Liver (tissue), 9 donors: ENCODE results near the gene CNNM2. TPM values are rescaled to one million over a fixed set of nuclear protein-coding genes. Genes with fewer than 3 reads are reported as not detected.

Experiments
- DNase-seq: peaks from one replicate; pipeline ENCODE4 v3.0.0-alpha.2; 2017; ENCODE audit warnings: low spot score
- H3K27ac ChIP-seq, 2 donors: one replicate each; pipeline ENCODE4 v1.7.0; 2013; ENCODE audit warnings: inconsistent platforms in 2 of 2, low read length in 2 of 2, control low read depth in 1 of 2, low read depth in 1 of 2, mild to moderate bottlenecking in 1 of 2
- H3K27me3 ChIP-seq, 4 donors: one replicate each; pipeline versions ENCODE4 v1.6.1 to v1.7.0; 2013; ENCODE audit warnings: low read length in 3 of 4, inconsistent platforms in 1 of 4, mild to moderate bottlenecking in 1 of 4, moderate library complexity in 1 of 4; ENCODE audit not compliant: control insufficient read depth in 4 of 4, insufficient read depth in 4 of 4
- H3K36me3 ChIP-seq, 4 donors: one replicate each; pipeline versions ENCODE4 v1.6.1 to v1.7.0; 2013; ENCODE audit warnings: low read length in 3 of 4, mild to moderate bottlenecking in 3 of 4, low read depth in 1 of 4, moderate library complexity in 1 of 4; ENCODE audit not compliant: control insufficient read depth in 4 of 4, insufficient read depth in 3 of 4
- H3K4me1 ChIP-seq, 4 donors: one replicate each; pipeline versions ENCODE4 v1.6.1 to v1.7.0; 2013; ENCODE audit warnings: low read length in 3 of 4, mild to moderate bottlenecking in 3 of 4, moderate library complexity in 1 of 4; ENCODE audit not compliant: control insufficient read depth in 4 of 4, insufficient read depth in 4 of 4
- H3K4me3 ChIP-seq, 3 donors: one replicate each; pipeline versions ENCODE4 v1.6.1 to v1.7.0; 2013; ENCODE audit warnings: low read length in 3 of 3, control low read depth in 1 of 3, low read depth in 1 of 3, mild to moderate bottlenecking in 1 of 3
- H3K9ac ChIP-seq, 2 donors: one replicate each; pipeline ENCODE4 v1.7.0; 2013; ENCODE audit warnings: low read length in 2 of 2, mild to moderate bottlenecking in 2 of 2, moderate library complexity in 2 of 2, control low read depth in 1 of 2, low read depth in 1 of 2
- H3K9me3 ChIP-seq, 4 donors: one replicate each; pipeline versions ENCODE4 v1.6.1 to v1.7.0; 2013; ENCODE audit warnings: low read length in 3 of 4; ENCODE audit not compliant: control insufficient read depth in 4 of 4
- ATF3 ChIP-seq: IDR thresholded peaks from 2 replicates; pipeline ENCODE4 v1.6.1; 2016; ENCODE audit warnings: antibody characterized with exemption
- EGR1 ChIP-seq, 2 donors: IDR thresholded peaks; 2 replicates each; pipeline ENCODE4 v1.6.1; 2016 to 2018; ENCODE audit warnings: antibody characterized with exemption in 2 of 2, low read depth in 2 of 2
- FOXA1 ChIP-seq: IDR thresholded peaks from 2 replicates; pipeline ENCODE4 v1.6.1; 2016; ENCODE audit warnings: antibody characterized with exemption
- FOXA2 ChIP-seq: IDR thresholded peaks from 2 replicates; pipeline ENCODE4 v1.6.1; 2016; ENCODE audit warnings: antibody characterized with exemption
- HNF4A ChIP-seq, 2 donors: conservative IDR thresholded peaks; 2 replicates each; pipeline ENCODE4 v1.6.1; 2016; ENCODE audit warnings: antibody characterized with exemption in 2 of 2, mild to moderate bottlenecking in 2 of 2
- HNF4G ChIP-seq: IDR thresholded peaks from 2 replicates; pipeline ENCODE4 v1.6.1; 2016; ENCODE audit warnings: antibody characterized with exemption
- RAD21 ChIP-seq, 2 donors: IDR thresholded peaks; 2 replicates each; pipeline ENCODE4 v1.6.1; 2016; ENCODE audit warnings: antibody characterized with exemption in 2 of 2, mild to moderate bottlenecking in 2 of 2
- TAF1 ChIP-seq: conservative IDR thresholded peaks from 2 replicates; pipeline ENCODE4 v1.6.1; 2016; ENCODE audit warnings: antibody characterized with exemption, mild to moderate bottlenecking
- YY1 ChIP-seq: IDR thresholded peaks from 2 replicates; pipeline ENCODE4 v1.6.1; 2016; ENCODE audit warnings: antibody characterized with exemption, mild to moderate bottlenecking
- ZBTB33 ChIP-seq: IDR thresholded peaks from 2 replicates; pipeline ENCODE4 v1.6.1; 2016; ENCODE audit warnings: antibody characterized with exemption
- WGBS: extraction: QIAGEN DNeasy Blood & Tissue Kit; methylation state at CpG from one replicate; pipeline ENCODE4 v1.1.7; 2013; 5-methylcytosine and 5-hydroxymethylcytosine counted together
- polyA plus RNA-seq, 2 donors: library from polyadenylated mRNA; stranded (reverse) in 1 of 2; unstranded in 1 of 2; fragments of 200-250 nt in 1 of 2; fragments of >200 nt in 1 of 2; fragmentation: Nextera tagmentation in 1 of 2; extraction: Ambion mirVana in 1 of 2; gene quantifications; one replicate each; pipeline versions ENCODE4 v1.2.1 to v1.2.3, GENCODE V29; 2013 to 2015
- total RNA-seq, 2 donors: library from RNA; depleted of rRNA; stranded (reverse); fragments of >200 nt; gene quantifications; one replicate each; pipeline ENCODE4 v1.2.3, GENCODE V29; 2014
- TF ChIP-seq, protein P1 (sequence below): IDR thresholded peaks from 2 replicates; pipeline ENCODE4 v1.6.1; 2016; ENCODE audit warnings: antibody characterized with exemption, mild to moderate bottlenecking
- TF ChIP-seq, protein P2 (sequence below): fragments of 150-350 bp; IDR thresholded peaks from 2 replicates; pipeline ENCODE4 v1.5.1; 2017; ENCODE audit warnings: improper control_type of control experiment, low read depth, low read length; ENCODE audit not compliant: missing input control
- donor health status: healthy.
- donor health status: healthy.
- donor health status: healthy.
- donor health status: healthy.
- donor health status: healthy.

Gene CNNM2
- total and polyA plus RNA-seq, 4 donors: 2.0 to 10.8 (median 6.9) TPM

DNA sequence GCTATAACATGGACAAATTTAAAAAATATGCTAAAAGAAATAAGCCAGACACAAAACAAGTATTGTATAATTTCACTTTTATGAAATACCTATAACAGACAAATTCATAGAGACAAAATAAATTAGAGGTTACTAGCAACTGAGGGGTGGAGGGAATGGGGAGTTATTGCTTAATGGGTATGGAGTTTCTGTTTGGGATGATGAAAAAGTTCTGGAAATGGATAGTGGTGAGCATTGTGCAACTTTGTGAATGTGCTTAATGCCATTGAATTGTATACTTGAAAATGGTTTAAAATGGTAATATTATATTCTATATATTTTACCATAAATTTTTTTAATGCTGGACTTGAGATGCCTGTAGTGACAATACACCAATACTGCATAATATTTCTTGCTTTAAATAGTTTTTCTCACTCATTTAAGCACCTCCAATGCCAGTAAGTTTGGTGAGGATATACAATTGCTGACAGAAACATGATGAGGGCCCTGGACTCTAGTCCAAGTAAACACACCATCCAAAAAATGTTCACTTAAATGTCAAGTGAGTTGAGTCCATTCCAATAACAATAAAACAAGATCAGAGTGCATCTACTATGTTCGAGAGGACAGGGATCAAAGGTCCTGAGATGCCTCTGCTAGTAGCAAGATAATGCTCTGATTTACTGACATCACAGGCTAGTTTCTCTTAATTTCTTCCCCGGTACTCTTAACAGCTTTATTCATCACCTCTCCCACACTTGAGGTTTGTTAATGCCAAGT, 203.1 kb downstream of the CNNM2 start (continued):
- TF ChIP-seq, protein P1, sequence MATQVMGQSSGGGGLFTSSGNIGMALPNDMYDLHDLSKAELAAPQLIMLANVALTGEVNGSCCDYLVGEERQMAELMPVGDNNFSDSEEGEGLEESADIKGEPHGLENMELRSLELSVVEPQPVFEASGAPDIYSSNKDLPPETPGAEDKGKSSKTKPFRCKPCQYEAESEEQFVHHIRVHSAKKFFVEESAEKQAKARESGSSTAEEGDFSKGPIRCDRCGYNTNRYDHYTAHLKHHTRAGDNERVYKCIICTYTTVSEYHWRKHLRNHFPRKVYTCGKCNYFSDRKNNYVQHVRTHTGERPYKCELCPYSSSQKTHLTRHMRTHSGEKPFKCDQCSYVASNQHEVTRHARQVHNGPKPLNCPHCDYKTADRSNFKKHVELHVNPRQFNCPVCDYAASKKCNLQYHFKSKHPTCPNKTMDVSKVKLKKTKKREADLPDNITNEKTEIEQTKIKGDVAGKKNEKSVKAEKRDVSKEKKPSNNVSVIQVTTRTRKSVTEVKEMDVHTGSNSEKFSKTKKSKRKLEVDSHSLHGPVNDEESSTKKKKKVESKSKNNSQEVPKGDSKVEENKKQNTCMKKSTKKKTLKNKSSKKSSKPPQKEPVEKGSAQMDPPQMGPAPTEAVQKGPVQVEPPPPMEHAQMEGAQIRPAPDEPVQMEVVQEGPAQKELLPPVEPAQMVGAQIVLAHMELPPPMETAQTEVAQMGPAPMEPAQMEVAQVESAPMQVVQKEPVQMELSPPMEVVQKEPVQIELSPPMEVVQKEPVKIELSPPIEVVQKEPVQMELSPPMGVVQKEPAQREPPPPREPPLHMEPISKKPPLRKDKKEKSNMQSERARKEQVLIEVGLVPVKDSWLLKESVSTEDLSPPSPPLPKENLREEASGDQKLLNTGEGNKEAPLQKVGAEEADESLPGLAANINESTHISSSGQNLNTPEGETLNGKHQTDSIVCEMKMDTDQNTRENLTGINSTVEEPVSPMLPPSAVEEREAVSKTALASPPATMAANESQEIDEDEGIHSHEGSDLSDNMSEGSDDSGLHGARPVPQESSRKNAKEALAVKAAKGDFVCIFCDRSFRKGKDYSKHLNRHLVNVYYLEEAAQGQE: peak; percentile 84
- peak; percentile 98 to 99 for TF ChIP-seq HNF4A (conservative IDR thresholded peaks at IDR 0.05)
- peak; percentile 73 for TF ChIP-seq FOXA1
- TF ChIP-seq ZBTB33: peak; percentile 62
- TF ChIP-seq YY1: peak; percentile 57
- TF ChIP-seq FOXA2: peak; percentile 85
- peak in 1 of 2 donors; percentile 15 for TF ChIP-seq RAD21 (IDR thresholded peaks at IDR 0.05)

DNA sequence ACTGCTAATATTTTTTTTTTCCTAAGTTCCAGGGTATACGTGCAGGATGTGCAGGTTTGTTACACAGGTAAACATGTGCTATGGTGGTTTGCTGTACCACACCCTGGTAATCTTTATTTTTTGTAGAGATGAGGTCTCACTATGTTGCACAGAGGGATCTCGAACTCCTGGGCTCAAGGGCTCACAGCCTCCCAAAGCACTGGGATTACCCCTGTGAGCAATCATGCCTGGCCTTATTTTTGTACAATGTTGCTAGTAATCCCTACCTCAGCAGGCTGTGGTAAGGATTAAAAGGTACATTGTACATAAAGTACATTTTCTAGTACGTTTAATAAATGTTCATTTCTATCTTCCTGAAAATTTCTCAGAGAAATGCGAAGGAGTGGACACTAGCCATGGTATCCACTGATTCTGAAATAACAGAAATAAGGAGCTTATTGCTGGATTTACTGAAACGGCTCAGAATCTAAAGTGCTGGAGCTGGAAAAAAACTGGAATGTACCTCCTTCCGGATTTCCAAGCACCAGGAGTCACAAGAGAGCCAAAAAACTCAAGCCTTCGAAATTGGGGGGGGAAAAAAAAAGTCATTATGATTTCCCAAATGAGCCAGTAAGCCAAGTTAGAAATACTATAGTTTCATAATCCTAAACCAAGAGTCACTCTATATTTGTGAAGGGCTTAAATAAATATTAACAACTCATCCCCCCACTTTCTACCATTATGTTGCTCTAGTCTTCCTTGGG, 205.4 kb downstream of the CNNM2 start:
- TF ChIP-seq RAD21 (IDR thresholded peaks at IDR 0.05): peak; percentile 16 to 29
- no peak for TF ChIP-seq TAF1
- 74% methylated on average over 7 of the region's 7 CpGs for WGBS
- Histone ChIP-seq H3K4me3 (no peak overlapping the region), H3K27ac (peak overlapping the region; percentile 48 to 62), H3K27me3 (no peaks in the 10 kb centered on the region), H3K4me1 (peaks cover 8 to 48% (median 38%) of the 10 kb centered on the region in 4 donors), H3K9ac (peak overlapping the region in 1 of 2 donors; percentile 43), H3K9me3 (no peaks in the 10 kb centered on the region), H3K36me3 (peaks cover 0 to 3% (median 1%) of the 10 kb centered on the region in 4 donors)
- DNase-seq: no peak

- DNase-seq: no peak
- Histone ChIP-seq H3K27ac (peak overlapping the region; percentile 49 to 60), H3K36me3 (peaks cover 0 to 3% (median 1%) of the 10 kb centered on the region in 4 donors), H3K27me3 (no peaks in the 10 kb centered on the region), H3K9me3 (no peaks in the 10 kb centered on the region), H3K4me3 (no peak overlapping the region), H3K4me1 (peaks cover 8 to 48% (median 38%) of the 10 kb centered on the region in 4 donors), H3K9ac (no peak overlapping the region)
- WGBS: 97% methylated on average over 4 of the region's 4 CpGs
- TF ChIP-seq HNF4G (no peak), EGR1 (IDR thresholded peaks at IDR 0.05; ENCODE audit: low read depth in 2 of 2) (no peak), ZBTB33 (no peak), RAD21 (IDR thresholded peaks at IDR 0.05) (no peak), ATF3 (no peak)
- TF ChIP-seq, protein P2, sequence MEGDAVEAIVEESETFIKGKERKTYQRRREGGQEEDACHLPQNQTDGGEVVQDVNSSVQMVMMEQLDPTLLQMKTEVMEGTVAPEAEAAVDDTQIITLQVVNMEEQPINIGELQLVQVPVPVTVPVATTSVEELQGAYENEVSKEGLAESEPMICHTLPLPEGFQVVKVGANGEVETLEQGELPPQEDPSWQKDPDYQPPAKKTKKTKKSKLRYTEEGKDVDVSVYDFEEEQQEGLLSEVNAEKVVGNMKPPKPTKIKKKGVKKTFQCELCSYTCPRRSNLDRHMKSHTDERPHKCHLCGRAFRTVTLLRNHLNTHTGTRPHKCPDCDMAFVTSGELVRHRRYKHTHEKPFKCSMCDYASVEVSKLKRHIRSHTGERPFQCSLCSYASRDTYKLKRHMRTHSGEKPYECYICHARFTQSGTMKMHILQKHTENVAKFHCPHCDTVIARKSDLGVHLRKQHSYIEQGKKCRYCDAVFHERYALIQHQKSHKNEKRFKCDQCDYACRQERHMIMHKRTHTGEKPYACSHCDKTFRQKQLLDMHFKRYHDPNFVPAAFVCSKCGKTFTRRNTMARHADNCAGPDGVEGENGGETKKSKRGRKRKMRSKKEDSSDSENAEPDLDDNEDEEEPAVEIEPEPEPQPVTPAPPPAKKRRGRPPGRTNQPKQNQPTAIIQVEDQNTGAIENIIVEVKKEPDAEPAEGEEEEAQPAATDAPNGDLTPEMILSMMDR: no peak
These were observed 206.5 kb downstream of the CNNM2 start for GRCh38 chr10:103124420-103125096.
